ENCODE measurements around the gene GALNT10. TPM values are rescaled to one million over a fixed set of nuclear protein-coding genes. Genes with fewer than 3 reads are reported as not detected.

Gene GALNT10
- total RNA-seq, 1 donor, result 46.5 TPM

GRCh38 chr5:154193283-154193682 is 2.8 kb downstream of the GALNT10 start:
- H3K4me3 ChIP-seq (ENCODE audit: low read depth, low read length), result peak overlapping the region; percentile 3
- no peak for DNase-seq (ENCODE audit: low read depth)
- no peak for TF ChIP-seq CTCF (IDR thresholded peaks at IDR 0.05; ENCODE audit: insufficient read depth, low read length)

- DNase-seq (ENCODE audit: low read depth), result no peak
- H3K4me3 ChIP-seq (ENCODE audit: low read depth, low read length), result peak overlapping the region; percentile 25
- no peak for TF ChIP-seq CTCF (IDR thresholded peaks at IDR 0.05; ENCODE audit: insufficient read depth, low read length)
Observed at GRCh38 chr5:154193701-154194121, 3.2 kb downstream of the GALNT10 start.

GRCh38 chr5:154194345-154195329 is 4.1 kb downstream of the GALNT10 start:
- H3K4me3 ChIP-seq (ENCODE audit: low read depth, low read length), result peak overlapping the region; percentile 7
- DNase-seq (ENCODE audit: low read depth), result peak; percentile 84
- TF ChIP-seq CTCF (IDR thresholded peaks at IDR 0.05; ENCODE audit: insufficient read depth, low read length), result no peak

- no peak for TF ChIP-seq CTCF (IDR thresholded peaks at IDR 0.05; ENCODE audit: insufficient read depth, low read length)
- H3K4me3 ChIP-seq (ENCODE audit: low read depth, low read length), result no peak overlapping the region
- DNase-seq (ENCODE audit: low read depth), result no peak
Observed at GRCh38 chr5:154196281-154196680, 5.7 kb downstream of the GALNT10 start.

GRCh38 chr5:154196955-154197652 is 6.6 kb downstream of the GALNT10 start:
- peak; percentile 59 for TF ChIP-seq CTCF (IDR thresholded peaks at IDR 0.05; ENCODE audit: insufficient read depth, low read length)
- peak; percentile 80 for DNase-seq (ENCODE audit: low read depth)
- H3K4me3 ChIP-seq (ENCODE audit: low read depth, low read length), result no peak overlapping the region

GRCh38 chr5:154197801-154198491 is 7.4 kb downstream of the GALNT10 start:
- no peak for TF ChIP-seq CTCF (IDR thresholded peaks at IDR 0.05; ENCODE audit: insufficient read depth, low read length)
- H3K4me3 ChIP-seq (ENCODE audit: low read depth, low read length), result no peak overlapping the region
- DNase-seq (ENCODE audit: low read depth), result peak; percentile 74

Measured in fibroblast of the aortic adventitia (primary cell).